ENCODE results near the gene ZNF423.

DNA sequence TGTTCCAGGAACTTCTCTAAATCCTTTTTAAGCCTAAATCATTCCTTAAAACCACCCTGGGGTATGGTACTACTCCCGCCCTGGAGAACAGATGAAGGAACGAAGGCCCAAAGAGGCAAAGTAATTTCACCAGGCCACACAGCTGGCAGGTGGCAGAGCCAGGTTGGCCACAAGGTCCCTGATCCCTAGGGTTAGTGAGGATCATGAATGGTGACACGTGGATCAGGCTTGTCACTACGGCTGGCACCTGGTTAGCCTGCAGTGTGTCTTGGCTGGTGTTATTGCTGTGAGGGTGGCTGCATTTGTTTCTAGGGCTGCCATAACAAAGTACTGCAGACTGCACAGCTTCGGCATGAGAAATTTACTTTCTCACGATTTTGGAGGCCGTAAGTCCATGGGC, 26.0 kb upstream of the ZNF423 start:
- TF ChIP-seq, protein P1, sequence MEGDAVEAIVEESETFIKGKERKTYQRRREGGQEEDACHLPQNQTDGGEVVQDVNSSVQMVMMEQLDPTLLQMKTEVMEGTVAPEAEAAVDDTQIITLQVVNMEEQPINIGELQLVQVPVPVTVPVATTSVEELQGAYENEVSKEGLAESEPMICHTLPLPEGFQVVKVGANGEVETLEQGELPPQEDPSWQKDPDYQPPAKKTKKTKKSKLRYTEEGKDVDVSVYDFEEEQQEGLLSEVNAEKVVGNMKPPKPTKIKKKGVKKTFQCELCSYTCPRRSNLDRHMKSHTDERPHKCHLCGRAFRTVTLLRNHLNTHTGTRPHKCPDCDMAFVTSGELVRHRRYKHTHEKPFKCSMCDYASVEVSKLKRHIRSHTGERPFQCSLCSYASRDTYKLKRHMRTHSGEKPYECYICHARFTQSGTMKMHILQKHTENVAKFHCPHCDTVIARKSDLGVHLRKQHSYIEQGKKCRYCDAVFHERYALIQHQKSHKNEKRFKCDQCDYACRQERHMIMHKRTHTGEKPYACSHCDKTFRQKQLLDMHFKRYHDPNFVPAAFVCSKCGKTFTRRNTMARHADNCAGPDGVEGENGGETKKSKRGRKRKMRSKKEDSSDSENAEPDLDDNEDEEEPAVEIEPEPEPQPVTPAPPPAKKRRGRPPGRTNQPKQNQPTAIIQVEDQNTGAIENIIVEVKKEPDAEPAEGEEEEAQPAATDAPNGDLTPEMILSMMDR (IDR thresholded peaks at IDR 0.05) = no peak
- no peak for TF ChIP-seq POLR2A (IDR thresholded peaks at IDR 0.05)

Measured in Peyer's patch (tissue), 4 donors.